Frontal cortex (tissue), 4 donors: ENCODE results near the gene ICAM3. TPM values are rescaled to one million over a fixed set of nuclear protein-coding genes. Genes with fewer than 3 reads are reported as not detected.
"Not testable (repeated sequence)": the region's sequence is repeated elsewhere in the genome, so short reads cannot be mapped to it uniquely, and the experiment has no call there.

Experiments used
- DNase-seq, 2 donors: peaks; one replicate each; pipeline ENCODE4 v3.0.0; 2012; ENCODE audit warnings: low spot score in 2 of 2
- FAIRE-seq: peaks from 2 replicates; lab custom pipeline; 2012; peaks lifted over from hg19 to GRCh38; lab: Jason Lieb, UNC
- total RNA-seq: library from RNA; depleted of rRNA; stranded (reverse); fragments of >200 nt; gene quantifications from one replicate; pipeline ENCODE4 v1.2.3, GENCODE V29; 2014
- donor health status: control.
- donor health status: control.
- donor health status: control.

ICAM3 gene
- 0.82 TPM for total RNA-seq

- no peak for FAIRE-seq
- DNase-seq = no peak
Observed at GRCh38 chr19:10339380-10339960, at the start of gene ICAM3. ICAM3 (minus strand) TSS chr19:10339624; CDS start chr19:10339614, 10 bp downstream.

GRCh38 chr19:10388957-10389356 lies 49.5 kb upstream of the ICAM3 start:
- no peak for FAIRE-seq
- DNase-seq = peak; percentile 65 to 70

- FAIRE-seq (no peak), DNase-seq (no peak)
Observed at GRCh38 chr19:10384580-10384979, 45.2 kb upstream of the ICAM3 start.

GRCh38 chr19:10383223-10383499 lies 43.7 kb upstream of the ICAM3 start:
- DNase-seq, FAIRE-seq: not testable (repeated sequence)

GRCh38 chr19:10380313-10381102 lies 41.1 kb upstream of the ICAM3 start, which contains the start of gene TYK2:
TYK2 (minus strand) TSS chr19:10380572; CDS start chr19:10378406, 2,166 bp downstream.
- FAIRE-seq (peak; percentile 97), DNase-seq (peak; percentile 93 to 99)

GRCh38 chr19:10379880-10380312 lies 40.5 kb upstream of the ICAM3 start:
- peak in 1 of 2 donors; percentile 12 for DNase-seq
- FAIRE-seq = no peak

GRCh38 chr19:10378124-10378523 lies 38.7 kb upstream of the ICAM3 start:
- FAIRE-seq = no peak
- DNase-seq = no peak

GRCh38 chr19:10377140-10377640 lies 37.8 kb upstream of the ICAM3 start:
- not testable (repeated sequence) for DNase-seq, FAIRE-seq

GRCh38 chr19:10374931-10375330 lies 35.5 kb upstream of the ICAM3 start:
- FAIRE-seq (no peak), DNase-seq (no peak)

GRCh38 chr19:10372690-10373089 lies 33.3 kb upstream of the ICAM3 start:
- FAIRE-seq = no peak

GRCh38 chr19:10368101-10368803 lies 28.8 kb upstream of the ICAM3 start:
- no peak for FAIRE-seq

More at GRCh38 chr19:10372690-10373089, 33.3 kb upstream of the ICAM3 start:
- no peak for DNase-seq

GRCh38 chr19:10366950-10367512 lies 27.6 kb upstream of the ICAM3 start:
- not testable (repeated sequence) for FAIRE-seq, DNase-seq

More at GRCh38 chr19:10368101-10368803, 28.8 kb upstream of the ICAM3 start:
- no peak for DNase-seq

- no peak for FAIRE-seq
- DNase-seq = no peak
Observed at GRCh38 chr19:10365518-10365917, 26.1 kb upstream of the ICAM3 start.

GRCh38 chr19:10364644-10365043 lies 25.2 kb upstream of the ICAM3 start:
- DNase-seq (peak in 1 of 2 donors; percentile 53), FAIRE-seq (no peak)

- no peak for FAIRE-seq
Observed at GRCh38 chr19:10363789-10364281, 24.4 kb upstream of the ICAM3 start.

GRCh38 chr19:10362259-10362658 lies 22.8 kb upstream of the ICAM3 start:
- DNase-seq (no peak), FAIRE-seq (no peak)

More at GRCh38 chr19:10363789-10364281, 24.4 kb upstream of the ICAM3 start:
- no peak for DNase-seq

- DNase-seq (no peak), FAIRE-seq (no peak)
Observed at GRCh38 chr19:10361569-10362011, 22.2 kb upstream of the ICAM3 start.

- DNase-seq (no peak), FAIRE-seq (no peak)
Observed at GRCh38 chr19:10356431-10356830, 17.0 kb upstream of the ICAM3 start.

- no peak for FAIRE-seq
- DNase-seq = no peak
Observed at GRCh38 chr19:10353793-10354391, 14.5 kb upstream of the ICAM3 start.
